ENCODE data around the gene HSD3B7. TPM values are rescaled to one million over a fixed set of nuclear protein-coding genes. Genes with fewer than 3 reads are reported as not detected.
A peak's percentile ranks its signal among the peaks of the same experiment; 100 is the strongest.

HSD3B7 gene
- total and polyA plus RNA-seq, 10 of the 15 experiments (the other 5 are each of a cell fraction or from before 2014, with no cell fraction given), result 0.18 to 1.8 (median 0.48) TPM; not detected in 1

DNA sequence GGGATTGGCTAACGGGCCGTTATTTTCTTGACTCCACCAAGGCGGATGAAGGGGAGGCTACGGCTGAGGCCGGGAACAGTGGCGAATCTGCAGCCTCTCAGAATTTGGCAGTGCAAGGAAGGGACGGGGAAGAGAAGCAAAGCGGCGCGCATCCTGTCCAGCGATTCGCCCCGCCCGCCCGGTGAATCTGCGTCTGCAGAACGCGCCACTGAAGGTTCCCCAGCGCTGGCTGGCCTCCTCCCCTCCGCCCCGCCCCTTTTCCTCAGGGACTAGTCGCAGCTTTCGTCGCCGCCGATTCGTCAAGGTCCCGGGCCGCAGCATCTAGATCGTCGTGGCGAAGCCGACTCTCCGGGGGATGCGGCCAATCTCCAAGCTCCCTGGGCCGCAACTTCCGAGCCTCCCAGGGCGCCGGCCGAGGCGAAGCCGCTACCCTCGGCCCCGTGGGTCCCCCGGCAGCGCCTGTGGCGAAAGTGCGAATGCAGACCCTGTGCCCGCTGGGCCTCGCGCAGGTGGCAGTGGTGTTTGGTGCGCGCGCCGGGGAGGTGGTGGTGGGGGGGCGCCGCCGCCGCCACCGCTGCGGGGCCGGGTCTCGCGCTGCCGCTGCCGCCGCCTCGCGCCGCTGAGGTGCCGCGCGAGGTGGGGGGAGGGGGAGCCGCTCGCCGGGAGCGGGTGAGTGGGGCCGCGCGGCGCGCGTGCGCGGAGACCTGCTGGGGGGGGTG lies 27.4 kb upstream of the HSD3B7 start, which contains the start of gene SETD1A:
SETD1A (plus strand) TSS at position 299 of the 719 bp plus-strand sequence. CDS start 978 bp downstream, outside the sequence.
- peak within 1 kb of the TSS; percentile 92 for H3K4me3 ChIP-seq
- no peaks in the 10 kb centered on the region for H3K27me3 ChIP-seq (replicated peaks in 1 of 2; ENCODE audit: control insufficient read depth in 2 of 2, insufficient read depth in 2 of 2, low read length in 1 of 2)
- intact Hi-C loops (cut with micrococcal nuclease; ENCODE audit: unreplicated experiment), result loop anchor here (10.0 kb wide), 2 partner anchors 137 to 917 kb away; partner anchors contain the start of genes VKORC1 and ZNF267
- BruUV-seq (replicated peaks), result no TSS peak
- H4K20me1 ChIP-seq (ENCODE audit: control insufficient read depth, insufficient read depth), result no peaks in the 10 kb centered on the region; the same call in 1 of the 2 replicates
- CTCF ChIA-PET, result no interaction called here
- peaks cover 12% of the 10 kb centered on the region for H3K79me2 ChIP-seq (ENCODE audit: control insufficient read depth, insufficient read depth, low read length)
- peak within 1 kb of the TSS; percentile 78 for H3K4me2 ChIP-seq (ENCODE audit: control insufficient read depth, insufficient read depth)
- H2AFZ ChIP-seq (ENCODE audit: control insufficient read depth, low read depth, low read length), result peak within 1 kb of the TSS; percentile 96
- RAD21 ChIA-PET (ENCODE audit: unreplicated experiment), result interaction anchor here (0.6 kb wide), 1 partner anchor 56 kb away, joined by 3 read pairs; no protein-coding TSS in a partner anchor
- peaks cover 13% of the 10 kb centered on the region for H3K4me1 ChIP-seq (ENCODE audit: control insufficient read depth, insufficient read depth, low read length)
- H3K36me3 ChIP-seq (ENCODE audit: control insufficient read depth in 2 of 2, insufficient read depth in 2 of 2, low read length in 1 of 2), result peaks cover 4 to 31% of the 10 kb centered on the region in 2 experiments
- H3K9ac ChIP-seq (ENCODE audit: control insufficient read depth, insufficient read depth, low read length), result peak within 1 kb of the TSS; percentile 100
- peak; percentile 92 for ATAC-seq
- POLR2A ChIA-PET, result interaction anchor here (0.6 to 0.9 kb wide), 2 partner anchors 29 to 116 kb away, joined by 3 to 5 read pairs; partner anchors contain the start of genes ZNF646 and ZNF668
- WGBS (ENCODE audit: insufficient coverage, insufficient replicate concordance, low lambda C conversion rate, missing lambda C conversion rate), result 1% methylated on average over 72 of the region's 85 CpGs
- H3K27ac ChIP-seq (ENCODE audit: control insufficient read depth, insufficient read depth), result peak within 1 kb of the TSS; percentile 100
- peak; percentile 88 for FAIRE-seq
- SMC1A ChIA-PET (ENCODE audit: uncharacterized antibody, unreplicated experiment), result no interaction called here
- peak; percentile 57 for DNase-seq (ENCODE audit: low read depth, low spot score)
- no peaks in the 10 kb centered on the region for H3K9me3 ChIP-seq (replicated peaks; ENCODE audit: control insufficient read depth, insufficient read depth, low read length)
- in situ Hi-C loops (cut with MboI), result loop anchor here (10.0 kb wide), 2 partner anchors 757 to 917 kb away; partner anchors contain the start of gene ZNF267
- TF ChIP-seq CBX5 (IDR thresholded peaks at IDR 0.05; ENCODE audit: low read depth) (0 out of 2 replicates have a peak, but pooled peaks have one; percentile 10), ZNF384 (IDR thresholded peaks at IDR 0.05; ENCODE audit: borderline replicate concordance, low read depth, low read length) (no peak), POU2F2 (IDR thresholded peaks at IDR 0.05; ENCODE audit: borderline replicate concordance, low read depth, low read length) (peak; percentile 49; the same call in 1 of the 3 replicates), BHLHE40 (IDR thresholded peaks at IDR 0.05; ENCODE audit: borderline replicate concordance in 1 of 2, low read depth in 2 of 2, low read length in 1 of 2) (peak; percentile 32 to 71; a peak in 1 of 4 replicates), NR2C2 (IDR thresholded peaks at IDR 0.05; ENCODE audit: borderline replicate concordance, control insufficient read depth, insufficient read length, low read depth) (no peak), LARP7 (IDR thresholded peaks at IDR 0.05) (peak; percentile 100), USF1 (IDR thresholded peaks at IDR 0.05; ENCODE audit: borderline replicate concordance, extremely low read length, insufficient read depth, low read depth, low read length) (peak; percentile 41), NFYA (IDR thresholded peaks at IDR 0.05; ENCODE audit: borderline replicate concordance, low read depth, low read length) (no peak), NR2C1 (IDR thresholded peaks at IDR 0.05) (peak; percentile 65), EED (IDR thresholded peaks at IDR 0.05; ENCODE audit: low read depth) (no peak), RAD51 (IDR thresholded peaks at IDR 0.05) (no peak), POLR2AphosphoS5 (IDR thresholded peaks at IDR 0.05; ENCODE audit: low read length) (no peak), ASH2L (IDR thresholded peaks at IDR 0.05; ENCODE audit: borderline replicate concordance, low read depth) (peak; percentile 94; the same call in 1 of the 2 replicates), PML (IDR thresholded peaks at IDR 0.05; ENCODE audit: low read length) (0 out of 2 replicates have a peak, but pooled peaks have one; percentile 7), IKZF2 (IDR thresholded peaks at IDR 0.05) (peak; percentile 77 to 81; a peak in 3 of 4 replicates)
- TF ChIP-seq, protein P1, sequence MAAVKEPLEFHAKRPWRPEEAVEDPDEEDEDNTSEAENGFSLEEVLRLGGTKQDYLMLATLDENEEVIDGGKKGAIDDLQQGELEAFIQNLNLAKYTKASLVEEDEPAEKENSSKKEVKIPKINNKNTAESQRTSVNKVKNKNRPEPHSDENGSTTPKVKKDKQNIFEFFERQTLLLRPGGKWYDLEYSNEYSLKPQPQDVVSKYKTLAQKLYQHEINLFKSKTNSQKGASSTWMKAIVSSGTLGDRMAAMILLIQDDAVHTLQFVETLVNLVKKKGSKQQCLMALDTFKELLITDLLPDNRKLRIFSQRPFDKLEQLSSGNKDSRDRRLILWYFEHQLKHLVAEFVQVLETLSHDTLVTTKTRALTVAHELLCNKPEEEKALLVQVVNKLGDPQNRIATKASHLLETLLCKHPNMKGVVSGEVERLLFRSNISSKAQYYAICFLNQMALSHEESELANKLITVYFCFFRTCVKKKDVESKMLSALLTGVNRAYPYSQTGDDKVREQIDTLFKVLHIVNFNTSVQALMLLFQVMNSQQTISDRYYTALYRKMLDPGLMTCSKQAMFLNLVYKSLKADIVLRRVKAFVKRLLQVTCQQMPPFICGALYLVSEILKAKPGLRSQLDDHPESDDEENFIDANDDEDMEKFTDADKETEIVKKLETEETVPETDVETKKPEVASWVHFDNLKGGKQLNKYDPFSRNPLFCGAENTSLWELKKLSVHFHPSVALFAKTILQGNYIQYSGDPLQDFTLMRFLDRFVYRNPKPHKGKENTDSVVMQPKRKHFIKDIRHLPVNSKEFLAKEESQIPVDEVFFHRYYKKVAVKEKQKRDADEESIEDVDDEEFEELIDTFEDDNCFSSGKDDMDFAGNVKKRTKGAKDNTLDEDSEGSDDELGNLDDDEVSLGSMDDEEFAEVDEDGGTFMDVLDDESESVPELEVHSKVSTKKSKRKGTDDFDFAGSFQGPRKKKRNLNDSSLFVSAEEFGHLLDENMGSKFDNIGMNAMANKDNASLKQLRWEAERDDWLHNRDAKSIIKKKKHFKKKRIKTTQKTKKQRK (IDR thresholded peaks at IDR 0.05; ENCODE audit: low read depth, low read length), result no peak
- TF ChIP-seq, protein P2, sequence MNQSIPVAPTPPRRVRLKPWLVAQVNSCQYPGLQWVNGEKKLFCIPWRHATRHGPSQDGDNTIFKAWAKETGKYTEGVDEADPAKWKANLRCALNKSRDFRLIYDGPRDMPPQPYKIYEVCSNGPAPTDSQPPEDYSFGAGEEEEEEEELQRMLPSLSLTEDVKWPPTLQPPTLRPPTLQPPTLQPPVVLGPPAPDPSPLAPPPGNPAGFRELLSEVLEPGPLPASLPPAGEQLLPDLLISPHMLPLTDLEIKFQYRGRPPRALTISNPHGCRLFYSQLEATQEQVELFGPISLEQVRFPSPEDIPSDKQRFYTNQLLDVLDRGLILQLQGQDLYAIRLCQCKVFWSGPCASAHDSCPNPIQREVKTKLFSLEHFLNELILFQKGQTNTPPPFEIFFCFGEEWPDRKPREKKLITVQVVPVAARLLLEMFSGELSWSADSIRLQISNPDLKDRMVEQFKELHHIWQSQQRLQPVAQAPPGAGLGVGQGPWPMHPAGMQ (IDR thresholded peaks at IDR 0.05; ENCODE audit: borderline replicate concordance), result no peak
